GM19025 (cell line): ENCODE results near the gene TMEM263.

Source experiments
- ATAC-seq: cut with Tn5 transposase; IDR thresholded peaks from one replicate; pipeline ENCODE4 v1.9.1; 2021; ENCODE audit warnings: mild to moderate bottlenecking, low read depth, moderate library complexity; ENCODE audit not compliant: unreplicated experiment

TMEM263 gene

GRCh38 chr12:106945261-106945851 is 10.4 kb upstream of the TMEM263 start:
- no peak for ATAC-seq

GRCh38 chr12:106947461-106947860 is 8.2 kb upstream of the TMEM263 start:
- no peak for ATAC-seq

GRCh38 chr12:106950591-106950990 is 5.1 kb upstream of the TMEM263 start:
- no peak for ATAC-seq

GRCh38 chr12:106953352-106954250 is 2.1 kb upstream of the TMEM263 start:
- no peak for ATAC-seq

GRCh38 chr12:106954462-106955376 is 988 bp upstream of the TMEM263 start:
- ATAC-seq: no peak

GRCh38 chr12:106956048-106956578 is 406 bp downstream of the TMEM263 start:
- peak; percentile 36 for ATAC-seq

GRCh38 chr12:106957583-106957982 is 1.9 kb downstream of the TMEM263 start:
- no peak for ATAC-seq

GRCh38 chr12:106960443-106960842 is 4.7 kb downstream of the TMEM263 start:
- ATAC-seq: no peak

- no peak for ATAC-seq
These were observed 6.6 kb downstream of the TMEM263 start for GRCh38 chr12:106962286-106962685.

- no peak for ATAC-seq
These were observed 8.8 kb downstream of the TMEM263 start for GRCh38 chr12:106964526-106964925.

- ATAC-seq: no peak
These were observed 15.4 kb downstream of the TMEM263 start for GRCh38 chr12:106971065-106971464.

GRCh38 chr12:106973545-106973944 is 17.8 kb downstream of the TMEM263 start:
- ATAC-seq: no peak

- no peak for ATAC-seq
These were observed 18.8 kb downstream of the TMEM263 start for GRCh38 chr12:106974511-106974910.

- no peak for ATAC-seq
These were observed 19.4 kb downstream of the TMEM263 start for GRCh38 chr12:106975098-106975497.

GRCh38 chr12:106975993-106976658 is 20.4 kb downstream of the TMEM263 start:
- ATAC-seq: no peak

- no peak for ATAC-seq
These were observed 21.0 kb downstream of the TMEM263 start for GRCh38 chr12:106976668-106977067.

GRCh38 chr12:106978035-106978800 is 22.5 kb downstream of the TMEM263 start:
- ATAC-seq: no peak

GRCh38 chr12:106980944-106981343 is 25.2 kb downstream of the TMEM263 start:
- ATAC-seq: no peak

- no peak for ATAC-seq
These were observed 26.1 kb downstream of the TMEM263 start for GRCh38 chr12:106981788-106982187.
